C4-2B (cell line): ENCODE results near the gene NEU4.

Experiments
- H3K27ac ChIP-seq: fragments of 450-650 bp; 2 replicates; pipeline ENCODE4 v1.5.1; 2017
- CTCF ChIP-seq: fragments of 450-650 bp; conservative IDR thresholded peaks from 2 replicates; pipeline ENCODE4 v1.5.1; 2017; ENCODE audit warnings: mild to moderate bottlenecking
- ZFX ChIP-seq: fragments of 450-650 bp; IDR thresholded peaks from 2 replicates; pipeline ENCODE4 v1.6.1; 2017

The NEU4 gene

GRCh38 chr2:241844831-241845578 is 36.0 kb downstream of the NEU4 start:
- no peak overlapping the region; the same call in 1 of the 2 replicates for H3K27ac ChIP-seq
- TF ChIP-seq CTCF (no peak), ZFX (no peak)

- no peak for TF ChIP-seq CTCF
- no peak for TF ChIP-seq ZFX
- no peak overlapping the region for H3K27ac ChIP-seq
Observed at GRCh38 chr2:241846406-241846805, 37.4 kb downstream of the NEU4 start.

GRCh38 chr2:241848761-241849615 is 40.0 kb downstream of the NEU4 start:
- TF ChIP-seq ZFX (no peak), CTCF (no peak)
- H3K27ac ChIP-seq: no peak overlapping the region

GRCh38 chr2:241849616-241850543 is 40.9 kb downstream of the NEU4 start:
- H3K27ac ChIP-seq: no peak overlapping the region
- TF ChIP-seq CTCF (no peak), ZFX (no peak)

- no peak for TF ChIP-seq ZFX
- no peak for TF ChIP-seq CTCF
- no peak overlapping the region for H3K27ac ChIP-seq
Observed at GRCh38 chr2:241850544-241851324, 41.7 kb downstream of the NEU4 start.

- H3K27ac ChIP-seq: no peak overlapping the region
- TF ChIP-seq CTCF (no peak), ZFX (no peak)
Observed at GRCh38 chr2:241851325-241852115, 42.5 kb downstream of the NEU4 start.
